Activated gamma-delta T cell (primary cell): ENCODE data around the gene PLAU.

ENCODE experiments used
- DNase-seq: peaks from one replicate; lab custom pipeline; 2025; lab: John Stamatoyannopoulos, UW
- total RNA-seq, 2 donors: gene quantifications; one replicate each; lab custom pipeline; 2026; lab: John Stamatoyannopoulos, UW

Gene PLAU
- 4.9 to 27.2 reads per million in 2 donors for total RNA-seq

DNA sequence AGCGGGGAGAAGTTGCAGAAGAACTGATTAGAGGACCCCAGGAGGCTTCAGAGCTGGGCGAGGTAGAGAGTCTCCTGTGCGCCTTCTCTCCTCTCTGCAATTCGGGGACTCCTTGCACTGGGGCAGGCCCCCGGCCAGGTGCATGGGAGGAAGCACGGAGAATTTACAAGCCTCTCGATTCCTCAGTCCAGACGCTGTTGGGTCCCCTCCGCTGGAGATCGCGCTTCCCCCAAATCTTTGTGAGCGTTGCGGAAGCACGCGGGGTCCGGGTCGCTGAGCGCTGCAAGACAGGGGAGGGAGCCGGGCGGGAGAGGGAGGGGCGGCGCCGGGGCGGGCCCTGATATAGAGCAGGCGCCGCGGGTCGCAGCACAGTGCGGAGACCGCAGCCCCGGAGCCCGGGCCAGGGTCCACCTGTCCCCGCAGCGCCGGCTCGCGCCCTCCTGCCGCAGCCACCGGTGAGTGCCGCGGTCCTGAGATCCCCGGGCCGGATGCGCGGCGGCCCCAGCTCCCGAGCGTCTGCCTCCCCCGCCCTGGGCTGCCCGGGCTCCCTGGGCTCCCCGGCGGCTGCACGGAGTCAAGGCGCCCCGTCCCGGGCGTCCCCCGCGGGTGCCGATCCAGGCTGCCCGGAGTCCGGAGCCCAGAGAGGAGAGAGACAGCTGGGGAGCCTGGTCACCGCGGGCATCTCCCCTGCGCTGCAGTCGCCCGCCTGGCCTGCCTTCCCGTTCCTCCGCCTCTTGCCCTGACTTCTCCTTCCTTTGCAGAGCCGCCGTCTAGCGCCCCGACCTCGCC lies at the start of gene PLAU:
PLAU (plus strand) TSS at position 369 of the 789 bp plus-strand sequence. CDS start 424 bp downstream, outside the sequence.
- DNase-seq, result peak; percentile 39

DNA sequence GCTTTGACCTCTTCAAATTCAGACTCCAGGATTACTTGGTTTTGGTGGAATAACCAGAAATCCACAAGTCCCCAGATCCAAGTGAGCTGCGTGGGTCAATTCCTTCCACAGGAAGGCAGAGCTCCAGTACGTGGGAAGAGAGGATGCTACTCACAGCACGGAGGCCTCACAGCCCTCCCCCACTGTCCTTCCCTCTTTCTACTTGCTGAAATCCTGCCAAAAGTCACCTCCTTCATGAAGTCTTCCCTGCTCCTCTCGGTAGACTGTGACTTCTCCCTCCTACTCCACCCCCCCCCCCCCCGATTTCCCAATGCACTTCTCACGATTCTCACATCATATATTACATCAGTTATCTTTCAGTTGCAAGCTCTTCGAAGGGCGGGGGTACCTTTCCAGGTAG lies 48.9 kb upstream of the PLAU start:
- no peak for DNase-seq

DNA sequence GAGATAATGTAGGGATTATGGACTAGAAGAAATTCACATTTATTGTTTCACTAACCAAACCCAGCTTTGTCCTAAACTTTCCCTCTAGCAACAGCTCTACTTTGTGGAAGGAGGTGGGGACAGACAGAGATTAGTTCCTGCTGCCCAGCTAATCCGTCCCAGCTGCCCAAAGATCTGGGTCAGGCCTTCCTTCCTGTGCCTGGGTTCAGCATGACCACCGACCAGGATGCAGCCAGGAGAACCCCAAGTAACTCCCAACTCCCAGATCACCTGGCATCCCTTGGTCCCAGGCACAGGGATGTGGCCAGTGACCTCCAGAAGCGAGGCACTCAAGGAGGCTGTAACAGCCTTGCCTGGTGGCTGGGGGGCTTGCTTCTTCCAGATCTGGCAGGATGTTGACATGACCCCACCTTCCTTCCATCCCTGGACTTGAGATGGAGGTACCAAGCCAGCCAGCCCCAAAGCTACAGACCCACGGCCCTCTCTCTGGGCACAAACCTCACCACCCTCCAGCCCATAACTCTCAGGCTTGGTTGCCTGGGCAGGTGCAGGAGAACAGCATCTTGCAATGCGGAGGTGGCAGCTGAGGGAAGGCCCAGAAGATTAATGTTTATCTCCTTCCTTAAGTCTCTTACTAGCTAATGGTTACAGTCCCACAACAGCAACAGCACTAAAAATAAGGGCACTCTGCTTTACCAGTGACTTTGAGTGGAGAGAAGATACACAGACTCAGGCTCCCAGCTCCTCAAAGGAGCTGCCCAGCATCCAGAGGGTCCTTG lies 47.7 kb upstream of the PLAU start:
- no peak for DNase-seq

DNA sequence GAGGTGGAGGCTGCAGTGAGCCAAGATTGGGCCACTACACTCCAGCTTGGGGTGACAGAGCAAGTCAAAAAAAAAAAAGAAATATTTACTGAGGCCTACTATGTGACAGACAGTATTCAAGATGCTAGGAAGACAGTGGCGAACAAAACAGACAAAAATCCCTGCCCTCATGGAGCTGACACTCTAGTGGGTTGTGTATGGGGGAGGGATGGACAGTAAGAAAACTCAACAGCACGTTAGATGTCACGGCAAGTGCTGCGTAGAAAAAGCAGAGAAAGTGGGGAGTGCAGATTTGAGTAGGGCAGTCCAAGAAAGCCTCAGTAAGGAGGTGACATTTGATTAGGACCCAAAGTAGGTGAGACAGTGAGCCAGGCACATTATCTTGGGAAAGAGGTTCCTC lies 46.7 kb upstream of the PLAU start:
- DNase-seq, result no peak

DNA sequence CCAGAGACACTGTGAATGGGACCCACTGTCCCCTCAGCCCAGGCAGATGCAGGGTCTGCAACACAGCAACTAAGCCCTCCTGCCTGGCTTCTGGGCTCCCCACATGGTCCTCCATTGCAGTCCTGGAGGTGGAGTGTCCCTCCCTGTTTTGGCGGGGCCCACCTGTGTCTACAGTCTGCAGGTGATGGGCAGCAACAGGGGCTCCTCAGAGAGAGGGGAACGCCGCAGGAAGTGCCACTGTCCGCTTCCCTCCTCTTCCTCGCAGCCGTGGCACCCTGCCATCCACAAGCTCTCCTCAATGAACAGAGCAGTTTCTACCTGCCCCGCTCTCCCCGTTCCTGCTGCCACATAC lies 45.8 kb upstream of the PLAU start:
- DNase-seq, result no peak

DNA sequence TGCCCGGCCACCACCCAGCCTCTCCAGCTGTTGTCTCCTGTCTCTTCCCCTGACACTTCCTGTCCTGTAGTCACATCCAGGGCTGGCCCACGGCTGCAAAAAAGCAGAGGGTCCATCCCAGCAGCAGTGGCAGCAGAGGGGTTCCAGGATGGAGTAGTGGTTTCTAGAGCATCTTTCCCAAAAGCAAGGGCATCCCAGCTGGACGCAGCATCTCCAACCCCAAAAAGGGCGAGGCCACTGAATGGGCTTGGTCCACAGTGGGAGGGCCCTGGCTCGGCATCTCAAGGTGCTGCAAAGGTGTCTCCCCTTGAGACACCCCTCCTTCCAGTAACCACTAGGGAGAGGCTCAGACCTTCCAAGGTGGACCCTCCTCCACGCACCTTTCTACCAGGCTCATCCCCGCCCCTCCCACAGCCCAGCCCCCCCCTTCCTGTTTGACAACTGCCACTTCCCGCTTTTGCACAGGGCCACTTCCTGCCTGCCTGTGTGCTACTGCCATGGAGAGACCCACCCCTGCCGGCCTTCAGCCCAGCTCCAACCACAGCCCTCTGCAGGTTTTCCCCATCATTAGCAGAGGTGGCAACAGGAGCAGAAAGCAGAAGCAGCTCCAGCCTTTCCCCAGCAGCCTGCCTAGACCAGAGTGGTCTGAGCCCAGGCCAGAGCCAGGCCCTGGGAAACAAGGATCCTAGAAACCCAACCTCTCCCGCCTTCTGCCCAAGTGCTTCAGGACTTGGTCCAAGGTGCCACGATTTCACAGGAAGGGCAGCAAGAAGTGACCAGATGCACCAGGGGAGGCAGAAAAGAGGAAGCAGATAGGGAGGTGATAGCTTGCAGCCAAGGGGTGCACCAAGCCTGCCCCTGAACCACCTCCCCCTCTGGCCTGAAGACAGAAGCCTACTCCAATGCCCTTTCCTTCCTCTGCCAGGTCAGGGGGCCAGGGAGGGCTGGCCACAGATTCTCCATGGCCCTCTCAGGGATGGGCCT lies 45.2 kb upstream of the PLAU start:
- peak; percentile 23 for DNase-seq

DNA sequence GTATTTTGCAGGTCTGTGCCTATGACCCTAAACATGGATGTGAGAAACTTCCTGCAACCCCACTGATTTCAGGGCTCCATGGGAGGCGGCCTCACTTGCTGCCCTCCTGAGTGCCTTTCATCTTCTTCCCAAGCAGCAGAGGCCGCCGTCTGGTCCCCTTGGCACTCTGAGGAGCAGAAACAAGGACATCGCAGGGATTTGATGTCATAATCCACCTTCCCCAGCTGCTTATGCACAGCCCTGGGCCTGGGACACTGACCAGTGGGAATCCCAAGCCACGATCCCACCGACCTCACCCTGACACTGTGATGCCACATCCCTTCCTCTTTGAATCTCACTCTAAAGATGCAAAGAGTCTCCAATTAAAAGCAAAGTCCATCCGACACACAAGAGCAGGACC lies 44.3 kb upstream of the PLAU start:
- no peak for DNase-seq

DNA sequence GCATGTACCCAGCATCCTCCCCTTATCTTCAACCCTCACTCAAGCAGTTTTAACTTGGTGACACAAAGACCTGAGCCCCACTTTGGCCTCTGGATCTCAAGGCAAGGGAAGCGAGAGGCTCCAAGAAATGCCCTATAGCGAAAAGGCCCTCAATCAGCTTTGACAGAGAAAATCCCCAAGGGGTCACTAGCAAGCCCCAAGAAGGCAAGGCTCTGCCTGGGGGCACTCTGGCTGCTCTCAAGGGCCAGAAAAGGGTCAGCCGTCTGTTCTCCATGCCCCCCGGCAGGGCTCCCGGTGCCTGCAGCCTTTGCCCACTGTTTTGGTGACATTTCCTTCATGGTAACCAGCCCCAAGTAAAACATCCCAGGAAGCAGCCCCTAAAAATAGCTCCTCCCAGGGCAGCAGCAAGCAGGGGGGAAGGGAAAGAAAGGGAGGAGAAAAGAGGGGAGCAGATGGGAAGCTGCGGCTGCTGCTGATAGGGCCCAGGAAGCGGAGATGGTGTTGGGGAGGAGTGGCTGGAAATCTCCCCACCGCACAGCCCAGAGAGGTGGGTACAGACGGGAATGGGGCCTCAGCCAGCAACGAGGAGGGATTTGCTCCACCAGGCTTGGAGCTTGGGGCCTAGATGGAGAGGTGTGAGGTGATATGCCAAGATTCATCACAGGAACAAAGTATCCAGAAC lies 43.7 kb upstream of the PLAU start:
- DNase-seq, result no peak

DNA sequence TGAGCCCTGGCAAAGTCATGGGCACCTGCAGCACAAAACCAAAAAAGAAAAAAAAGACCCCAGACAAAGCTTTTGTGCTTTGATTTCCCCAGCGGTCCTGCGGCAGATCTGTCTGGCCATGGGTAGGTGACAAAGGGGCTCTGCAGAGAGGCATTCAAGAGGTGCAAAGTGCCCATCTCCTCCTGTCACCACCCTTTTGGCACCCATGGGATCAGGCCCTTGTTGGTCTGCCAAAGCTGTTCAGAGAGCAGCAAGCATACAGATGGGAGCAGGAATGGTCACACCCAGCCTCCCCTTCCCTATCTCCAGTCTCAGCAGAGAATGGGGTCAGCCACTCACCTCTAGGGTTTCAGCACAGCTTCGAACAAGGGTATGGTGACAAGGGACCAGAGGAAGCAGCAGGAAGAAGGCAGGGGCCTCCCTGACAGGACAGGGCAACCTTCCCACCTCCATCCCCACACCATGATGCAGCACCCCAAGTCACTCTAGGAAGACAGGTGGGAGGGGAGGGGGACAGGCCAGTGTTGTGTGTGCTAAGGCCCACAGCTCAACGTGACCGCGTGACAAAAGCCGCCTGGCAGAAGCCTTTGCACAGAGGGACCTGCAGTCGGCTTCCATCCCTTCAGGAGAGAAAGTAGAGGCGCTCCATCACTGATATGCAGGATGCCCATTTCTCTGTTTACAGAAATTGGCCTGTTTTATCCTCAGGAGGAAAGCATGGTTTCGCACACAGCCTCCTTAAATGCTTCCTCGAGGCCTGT lies 42.9 kb upstream of the PLAU start:
- no peak for DNase-seq

DNA sequence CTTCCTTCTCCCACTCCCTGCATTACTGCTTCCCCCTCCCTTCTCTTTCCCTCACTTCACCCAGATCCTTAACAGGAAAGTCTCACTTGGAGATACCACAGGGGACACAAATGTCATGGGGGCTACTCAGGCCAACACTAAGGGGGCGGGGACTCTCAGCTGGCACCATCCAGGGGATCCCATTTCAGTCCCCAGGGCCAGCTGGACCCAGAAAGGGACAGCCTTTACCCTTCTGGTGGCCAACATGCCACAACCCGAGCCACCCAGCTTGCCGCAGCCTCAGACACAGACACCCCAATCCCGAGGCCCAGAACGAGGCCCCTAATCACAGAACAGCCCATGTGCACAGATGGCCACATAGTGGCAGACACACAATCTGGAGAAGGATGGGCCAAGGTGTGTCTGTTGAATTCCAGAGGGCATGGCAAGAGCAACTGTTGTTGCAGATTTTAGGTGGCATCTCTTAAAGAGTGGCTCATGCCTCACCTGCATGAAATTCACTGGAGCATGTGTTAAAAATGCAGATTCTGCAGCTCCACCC lies 42.2 kb upstream of the PLAU start:
- DNase-seq, result no peak

DNA sequence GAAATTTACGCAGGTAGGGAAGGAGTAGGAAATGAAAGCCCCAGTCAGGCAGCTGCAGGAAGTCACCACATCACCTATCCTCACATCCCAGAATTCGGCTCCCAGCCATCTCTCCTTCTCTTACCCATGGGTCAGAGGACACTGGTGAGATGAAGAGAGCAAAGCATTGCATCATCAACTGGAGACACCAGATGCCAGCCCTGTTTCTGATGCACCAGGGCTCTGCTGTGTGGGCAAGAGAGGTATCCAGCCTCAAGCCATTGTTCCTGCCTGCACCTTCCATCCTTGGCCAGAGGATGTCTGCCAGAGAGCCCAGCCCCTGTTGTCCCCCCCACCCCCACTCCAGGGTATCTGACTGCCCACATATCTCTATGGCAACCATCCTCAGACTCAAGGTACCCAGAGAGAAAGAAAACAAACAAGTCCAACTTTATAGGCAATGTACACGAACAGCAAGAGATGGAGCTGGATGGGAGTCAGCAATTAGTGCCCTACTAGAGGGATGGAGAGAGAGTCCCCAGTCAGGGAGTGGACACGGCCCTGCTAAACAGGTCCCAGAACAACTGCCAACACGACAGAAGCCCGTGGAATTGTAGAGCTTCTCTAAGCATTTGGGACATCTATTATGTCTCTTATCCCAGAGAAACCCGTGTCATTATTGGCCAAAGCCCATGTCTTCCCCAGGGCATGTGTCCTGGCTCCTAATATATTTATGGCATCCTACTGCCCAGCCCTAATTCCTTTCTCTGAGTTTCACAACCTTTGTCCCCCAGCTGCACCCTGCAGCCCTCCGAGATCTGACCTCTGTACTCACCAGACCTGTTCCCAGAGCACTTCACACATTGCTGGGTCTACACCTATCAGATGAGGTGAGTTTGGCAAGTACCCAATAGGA lies 39.4 kb upstream of the PLAU start:
- no peak for DNase-seq

DNA sequence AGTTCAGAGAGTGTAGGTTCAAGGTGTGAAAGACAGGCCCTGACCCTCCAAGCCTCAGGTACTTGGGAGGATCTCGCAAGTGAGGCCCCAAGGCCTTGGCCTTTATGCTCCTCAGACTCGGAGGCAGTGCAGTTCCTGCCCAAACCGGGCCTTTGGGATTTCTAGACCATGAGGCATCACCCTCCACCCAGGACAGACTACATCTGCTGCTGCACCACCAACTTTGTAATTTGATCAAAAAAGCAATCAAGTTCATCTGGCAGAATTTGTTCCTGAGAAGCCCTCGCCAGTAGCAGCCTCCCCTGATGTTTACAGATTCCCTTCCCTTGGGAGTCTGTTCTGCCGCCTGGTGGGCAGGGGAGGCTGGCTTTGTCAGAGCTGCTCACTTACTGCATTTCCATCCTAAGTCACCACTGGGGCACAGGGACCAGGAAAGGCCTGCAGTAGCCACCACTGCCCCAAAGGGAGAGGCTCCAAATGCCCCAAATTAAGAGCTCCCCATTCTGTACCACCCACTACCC lies 38.7 kb upstream of the PLAU start:
- no peak for DNase-seq

DNA sequence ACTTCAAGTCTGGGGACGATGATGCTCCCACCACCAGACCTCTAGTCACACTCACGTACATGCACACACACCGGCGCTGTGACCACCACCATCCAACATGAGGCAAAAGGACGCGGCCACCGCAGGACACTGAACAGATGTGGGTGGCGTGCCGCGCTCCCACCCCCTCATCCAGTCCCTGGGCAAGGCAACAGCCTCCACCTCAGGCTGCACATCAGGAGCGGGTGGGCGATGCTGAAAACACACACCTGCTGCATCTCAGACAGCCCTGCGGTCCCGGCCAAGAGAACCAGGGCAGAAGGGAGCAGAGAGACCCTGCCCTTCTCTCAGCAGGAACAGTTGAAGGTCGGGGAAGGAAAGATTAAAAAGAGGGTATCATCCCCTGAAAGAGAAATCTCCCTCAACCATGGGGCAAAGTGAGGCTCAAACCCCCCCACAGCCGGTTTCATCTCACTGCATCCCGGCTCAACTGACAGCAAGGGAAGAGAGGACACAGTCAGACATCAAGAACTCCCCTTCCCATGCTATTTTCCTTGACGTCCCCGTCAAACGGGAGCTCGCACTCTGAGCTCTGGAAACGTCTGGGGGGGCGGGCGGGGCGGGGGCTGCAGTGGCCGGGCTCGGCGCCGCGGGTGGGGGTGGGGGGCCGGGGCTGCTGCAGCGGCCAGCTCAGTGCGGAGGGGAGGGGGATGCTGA lies 37.6 kb upstream of the PLAU start:
- no peak for DNase-seq

DNA sequence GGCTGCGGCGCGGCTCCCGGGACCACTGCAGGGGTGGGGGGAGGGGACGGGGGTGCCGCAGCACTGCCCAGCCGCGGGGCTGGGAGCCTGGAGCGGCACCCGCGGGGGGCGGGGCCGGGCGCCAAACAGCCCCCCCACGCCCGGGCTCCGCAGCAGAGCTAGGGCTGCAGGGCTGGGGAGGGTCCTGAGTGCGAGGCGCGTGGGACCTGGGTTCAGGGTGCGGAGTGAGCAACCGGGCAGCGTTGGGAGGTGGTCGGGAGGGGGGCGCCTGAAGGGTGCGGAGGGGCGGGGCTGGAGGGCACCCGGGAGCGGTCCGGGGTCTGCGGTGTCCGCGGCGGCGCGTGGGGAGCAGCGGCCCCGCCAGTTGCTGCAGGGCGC lies 37.1 kb upstream of the PLAU start:
- DNase-seq, result peak; percentile 34

DNA sequence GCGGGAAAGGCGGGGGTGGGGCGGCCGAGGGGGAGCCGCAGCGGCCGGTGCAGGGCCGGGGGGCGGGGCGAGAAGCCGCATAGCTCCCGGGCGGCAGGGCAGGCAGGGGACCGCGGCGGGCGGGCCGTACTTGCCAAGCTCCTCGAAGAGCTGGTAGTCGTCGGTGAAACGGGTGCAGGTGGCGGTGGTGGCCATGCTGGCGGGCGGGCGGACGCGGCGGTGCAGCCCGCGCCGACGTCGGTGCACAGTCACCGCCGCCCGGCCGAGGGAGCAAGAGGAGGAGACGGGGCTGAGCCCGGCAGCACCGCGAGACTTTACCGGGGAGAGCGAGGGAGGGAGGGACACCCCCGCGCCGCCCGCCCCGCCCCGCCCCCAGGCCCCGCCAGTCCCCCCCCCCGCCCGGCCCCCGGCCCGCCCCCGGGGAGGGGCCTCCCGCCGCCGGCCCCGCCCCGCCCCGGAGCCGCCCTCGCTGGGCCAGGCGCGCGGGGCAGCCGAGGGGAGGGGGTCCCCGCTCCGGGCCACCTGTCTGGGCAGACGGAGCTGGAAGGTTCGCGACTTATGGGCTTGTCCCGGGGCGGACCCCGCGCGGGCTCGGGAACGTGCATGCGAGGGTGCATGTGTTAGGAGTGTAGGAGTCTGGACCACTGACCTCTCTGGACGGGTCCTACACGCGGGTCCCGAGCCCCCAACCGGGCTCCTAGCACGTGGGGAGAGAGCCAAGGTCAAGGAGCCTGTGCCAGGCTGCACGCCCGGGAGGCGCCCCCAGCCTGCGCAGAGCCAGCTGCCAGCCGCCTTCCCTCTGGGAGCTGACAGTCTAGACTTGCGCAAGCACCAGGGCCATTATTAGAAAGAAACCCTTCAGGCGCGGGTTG lies 36.4 kb upstream of the PLAU start, which contains the start of gene CAMK2G:
CAMK2G (minus strand) TSS at position 289 of the 872 bp plus-strand sequence; CDS start at position 195, 94 bp downstream.
- peak; percentile 69 for DNase-seq

DNA sequence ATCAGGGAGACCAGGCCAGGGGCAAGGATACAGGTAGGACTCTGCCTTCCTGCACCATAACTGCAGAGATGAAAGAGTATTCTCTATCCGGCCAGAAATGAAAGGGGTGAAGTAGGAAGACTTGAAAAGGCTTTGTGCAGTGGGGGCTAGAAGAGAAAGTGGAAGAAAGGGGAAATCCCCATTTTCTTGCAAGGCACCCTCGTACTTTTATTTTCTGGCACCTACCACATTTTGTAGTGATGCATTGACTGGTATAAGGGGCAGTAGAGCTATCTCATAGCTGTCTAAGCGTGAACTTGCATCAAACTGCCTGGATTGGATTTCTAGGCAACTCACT lies 35.8 kb upstream of the PLAU start:
- no peak for DNase-seq

DNA sequence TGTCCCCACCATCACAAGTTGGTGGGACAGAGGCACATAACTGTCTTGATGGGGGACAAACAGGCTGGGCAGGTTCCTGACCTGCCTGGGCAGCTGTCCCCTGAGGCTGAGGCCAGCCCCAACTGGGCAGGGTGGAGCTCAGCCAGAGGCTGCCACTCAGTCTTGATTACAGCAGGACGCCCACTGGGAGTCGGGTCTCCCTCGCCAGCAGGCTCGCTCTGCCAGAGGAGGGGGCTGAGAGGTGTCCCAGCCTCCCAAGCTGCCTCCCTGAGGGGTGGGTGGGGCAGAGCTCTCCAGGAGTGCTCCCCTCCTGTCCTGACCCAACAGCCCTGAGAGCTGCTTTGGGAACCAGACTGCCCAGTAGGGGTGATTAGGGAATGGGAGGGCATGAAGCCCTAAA lies 34.8 kb upstream of the PLAU start:
- DNase-seq, result no peak

DNA sequence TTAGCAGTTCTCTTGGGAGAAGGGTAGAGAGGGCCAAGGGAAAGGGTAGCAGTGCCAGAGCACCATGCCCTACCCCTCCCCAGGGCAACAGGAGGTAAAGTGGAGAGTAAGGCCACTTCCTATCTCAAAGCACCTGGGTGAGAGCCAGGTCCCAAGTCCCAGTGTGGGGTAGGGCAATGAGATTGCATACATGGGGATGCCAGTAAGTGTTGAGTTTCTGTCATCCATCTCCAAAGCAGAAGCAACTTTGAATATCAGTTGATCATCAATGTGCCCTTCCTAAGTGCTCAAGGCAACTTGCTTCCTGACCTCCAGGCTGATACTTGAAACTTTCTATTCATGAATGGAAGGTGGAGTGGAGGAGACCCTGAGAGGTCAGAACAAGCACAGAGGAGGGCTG lies 34.4 kb upstream of the PLAU start:
- DNase-seq, result no peak
